RWPE2 (cell line): Measurements from ENCODE around the gene ABCC4.

Experiments used
- ATAC-seq: fragments of 200-7000 bp; cut with Tn5 transposase; 3 replicates; pipeline ENCODE4 v1.9.1; 2021; ENCODE audit warnings: low read depth
- DNase-seq: peaks from one replicate; pipeline ENCODE4 v3.0.0-alpha.2; 2020; ENCODE audit warnings: low spot score
- H3K27ac ChIP-seq: fragments of 450-650 bp; 2 replicates; pipeline ENCODE4 v1.5.1; 2017; ENCODE audit warnings: mild to moderate bottlenecking; ENCODE audit not compliant: poor library complexity, severe bottlenecking
- H3K27me3 ChIP-seq: fragments of 250-450 bp; sonication (Bioruptor Pico); 2 replicates; pipeline ENCODE4 v1.5.1; 2021; ENCODE audit warnings: mild to moderate bottlenecking, moderate library complexity; ENCODE audit not compliant: insufficient read depth, poor library complexity, severe bottlenecking
- H3K36me3 ChIP-seq: fragments of 250-450 bp; sonication (Bioruptor Pico); 2 replicates; pipeline ENCODE4 v1.5.1; 2020; ENCODE audit warnings: low read depth, mild to moderate bottlenecking, moderate library complexity
- H3K4me1 ChIP-seq: fragments of 250-450 bp; sonication (Bioruptor Pico); 2 replicates; pipeline ENCODE4 v1.5.1; 2021; ENCODE audit warnings: mild to moderate bottlenecking, moderate library complexity; ENCODE audit not compliant: insufficient read depth, poor library complexity, severe bottlenecking
- H3K4me3 ChIP-seq: fragments of 250-450 bp; sonication (Bioruptor Pico); 2 replicates; pipeline ENCODE4 v1.5.1; 2021; ENCODE audit warnings: mild to moderate bottlenecking, moderate library complexity; ENCODE audit not compliant: severe bottlenecking
- H3K9me3 ChIP-seq: fragments of 250-450 bp; sonication (Bioruptor Pico); 2 replicates; pipeline ENCODE4 v1.5.1; 2021; ENCODE audit warnings: mild to moderate bottlenecking, moderate library complexity; ENCODE audit not compliant: severe bottlenecking
- TF ChIP-seq, protein P1 (sequence below): fragments of 450-650 bp; IDR thresholded peaks from one replicate; pipeline ENCODE4 v1.5.1; 2017; ENCODE audit warnings: mild to moderate bottlenecking, moderate library complexity; ENCODE audit not compliant: poor library complexity, severe bottlenecking

The ABCC4 gene

DNA sequence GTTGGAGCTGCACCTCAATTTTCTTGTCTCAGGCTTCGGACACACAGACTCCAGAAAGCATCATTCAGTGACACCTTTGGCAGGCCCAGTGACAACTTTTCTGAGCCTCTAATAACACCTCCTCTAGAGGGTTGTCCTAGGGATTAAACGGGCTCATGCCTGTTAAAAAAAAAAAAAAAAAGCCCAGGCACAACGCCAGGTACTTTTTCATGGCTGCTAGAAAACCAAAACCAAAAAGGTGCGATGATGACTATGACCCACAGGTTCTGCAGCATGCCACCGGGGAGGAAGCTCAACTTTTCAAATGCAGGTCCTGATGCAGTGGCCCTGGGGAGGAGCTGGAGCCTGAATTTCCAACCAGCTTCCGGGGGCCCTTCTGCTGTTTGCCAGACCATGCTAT is 184.2 kb downstream of the ABCC4 start:
- Histone ChIP-seq H3K27ac (peak overlapping the region; percentile 65), H3K36me3 (no peaks in the 10 kb centered on the region), H3K27me3 (no peaks in the 10 kb centered on the region), H3K4me1 (peaks cover 19% of the 10 kb centered on the region), H3K4me3 (no peak overlapping the region), H3K9me3 (no peaks in the 10 kb centered on the region)
- TF ChIP-seq, protein P1, sequence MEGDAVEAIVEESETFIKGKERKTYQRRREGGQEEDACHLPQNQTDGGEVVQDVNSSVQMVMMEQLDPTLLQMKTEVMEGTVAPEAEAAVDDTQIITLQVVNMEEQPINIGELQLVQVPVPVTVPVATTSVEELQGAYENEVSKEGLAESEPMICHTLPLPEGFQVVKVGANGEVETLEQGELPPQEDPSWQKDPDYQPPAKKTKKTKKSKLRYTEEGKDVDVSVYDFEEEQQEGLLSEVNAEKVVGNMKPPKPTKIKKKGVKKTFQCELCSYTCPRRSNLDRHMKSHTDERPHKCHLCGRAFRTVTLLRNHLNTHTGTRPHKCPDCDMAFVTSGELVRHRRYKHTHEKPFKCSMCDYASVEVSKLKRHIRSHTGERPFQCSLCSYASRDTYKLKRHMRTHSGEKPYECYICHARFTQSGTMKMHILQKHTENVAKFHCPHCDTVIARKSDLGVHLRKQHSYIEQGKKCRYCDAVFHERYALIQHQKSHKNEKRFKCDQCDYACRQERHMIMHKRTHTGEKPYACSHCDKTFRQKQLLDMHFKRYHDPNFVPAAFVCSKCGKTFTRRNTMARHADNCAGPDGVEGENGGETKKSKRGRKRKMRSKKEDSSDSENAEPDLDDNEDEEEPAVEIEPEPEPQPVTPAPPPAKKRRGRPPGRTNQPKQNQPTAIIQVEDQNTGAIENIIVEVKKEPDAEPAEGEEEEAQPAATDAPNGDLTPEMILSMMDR: no peak
- no peak for DNase-seq
- ATAC-seq: no peak

DNA sequence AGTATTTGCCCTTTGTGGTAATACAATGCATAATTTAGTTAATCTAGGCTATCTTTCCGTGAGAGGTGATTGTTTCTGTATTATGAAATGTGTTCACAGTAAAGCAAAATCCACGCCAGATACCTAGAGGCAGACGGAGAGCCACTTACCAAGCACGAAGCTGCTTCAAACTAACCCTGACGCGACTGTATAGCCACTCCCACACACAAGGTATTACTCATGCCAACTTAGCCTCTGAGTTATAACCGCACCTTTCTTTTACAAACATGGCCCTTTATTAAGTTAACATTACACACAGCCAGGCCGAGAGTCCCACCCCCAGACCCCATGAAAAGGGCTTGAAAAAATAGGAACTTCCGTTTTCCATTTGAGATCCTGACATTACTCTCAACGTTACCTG is 185.7 kb downstream of the ABCC4 start:
- no peaks in the 10 kb centered on the region for H3K27me3 ChIP-seq
- H3K4me1 ChIP-seq: peaks cover 18% of the 10 kb centered on the region
- ATAC-seq: peak; percentile 99
- H3K27ac ChIP-seq: peak overlapping the region; percentile 65
- no peak overlapping the region for H3K4me3 ChIP-seq
- H3K9me3 ChIP-seq: no peaks in the 10 kb centered on the region
- peak; percentile 56 for DNase-seq
- TF ChIP-seq, protein P1: no peak
- no peaks in the 10 kb centered on the region for H3K36me3 ChIP-seq

DNA sequence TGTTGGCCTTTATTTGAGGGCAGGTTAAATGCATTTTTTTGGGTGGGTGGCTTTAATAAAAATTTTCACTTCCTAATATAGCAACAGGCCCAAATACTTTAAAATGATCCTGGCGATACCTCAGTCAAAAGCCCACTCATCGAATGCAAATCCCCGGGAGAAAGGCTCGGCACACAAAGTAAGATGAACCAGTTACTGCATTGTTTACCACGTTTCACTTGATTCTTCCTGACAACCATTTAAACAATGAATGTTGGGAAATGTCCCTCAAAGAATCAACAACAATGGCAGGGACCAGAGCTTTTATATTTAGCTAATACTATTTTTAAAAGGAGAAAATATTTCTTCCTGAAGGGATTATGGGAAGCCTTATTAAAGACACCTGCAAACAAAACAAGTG is 187.7 kb downstream of the ABCC4 start:
- ATAC-seq: no peak
- TF ChIP-seq, protein P1: no peak
- Histone ChIP-seq H3K4me3 (no peak overlapping the region), H3K27ac (no peak overlapping the region), H3K27me3 (no peaks in the 10 kb centered on the region), H3K36me3 (no peaks in the 10 kb centered on the region), H3K4me1 (peaks cover 18% of the 10 kb centered on the region), H3K9me3 (no peaks in the 10 kb centered on the region)
- DNase-seq: no peak

DNA sequence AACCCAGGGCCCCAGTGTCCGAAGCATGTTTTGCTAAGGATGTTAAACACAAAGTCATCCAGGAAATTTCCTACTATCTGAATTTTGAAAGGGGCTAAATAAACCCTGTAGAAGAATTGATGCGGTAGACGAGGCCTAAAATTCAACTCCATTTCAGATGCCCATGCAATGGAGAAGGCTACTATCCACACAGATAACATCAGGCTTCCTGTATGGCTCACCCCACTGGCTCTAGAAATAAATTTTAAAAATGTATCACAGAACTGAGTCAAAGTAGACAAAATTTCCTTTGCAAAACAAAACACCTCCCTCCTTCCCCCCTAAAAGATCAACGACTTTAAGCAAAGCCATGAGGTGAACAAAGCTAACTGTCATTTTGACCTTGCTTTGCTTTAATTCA is 188.4 kb downstream of the ABCC4 start:
- no peak for ATAC-seq
- no peak overlapping the region for H3K27ac ChIP-seq

DNA sequence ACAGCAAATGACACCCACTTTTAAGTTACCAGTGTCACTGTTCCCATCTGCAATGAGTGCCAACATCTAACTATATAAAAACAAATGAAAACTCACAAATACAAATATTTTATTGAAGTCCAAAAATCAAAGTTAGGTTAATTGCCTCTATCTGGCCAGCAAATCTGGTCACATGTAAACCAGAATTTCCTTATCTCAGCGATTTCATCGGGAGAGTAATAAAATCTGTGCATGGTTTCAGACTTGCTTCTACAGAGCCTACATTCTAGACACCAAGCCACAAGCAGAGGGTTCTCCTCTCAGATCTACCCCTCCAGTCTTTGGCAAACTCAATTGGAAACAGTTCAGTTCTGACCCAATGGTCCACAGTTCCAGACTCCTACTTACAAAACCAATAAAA is 189.6 kb downstream of the ABCC4 start:
- Histone ChIP-seq H3K36me3 (no peaks in the 10 kb centered on the region), H3K4me3 (no peak overlapping the region), H3K4me1 (peaks cover 18% of the 10 kb centered on the region), H3K27ac (no peak overlapping the region), H3K27me3 (no peaks in the 10 kb centered on the region), H3K9me3 (no peaks in the 10 kb centered on the region)
- TF ChIP-seq, protein P1: no peak
- DNase-seq (no peak), ATAC-seq (no peak)

More for the DNA sequence above, 188.4 kb downstream of the ABCC4 start:
- Histone ChIP-seq H3K4me3 (no peak overlapping the region), H3K4me1 (peaks cover 18% of the 10 kb centered on the region), H3K9me3 (no peaks in the 10 kb centered on the region), H3K36me3 (no peaks in the 10 kb centered on the region), H3K27me3 (no peaks in the 10 kb centered on the region)
- TF ChIP-seq, protein P1: no peak
- DNase-seq: no peak
